ENCODE results near the gene ARHGAP24.

Gene ARHGAP24

DNA sequence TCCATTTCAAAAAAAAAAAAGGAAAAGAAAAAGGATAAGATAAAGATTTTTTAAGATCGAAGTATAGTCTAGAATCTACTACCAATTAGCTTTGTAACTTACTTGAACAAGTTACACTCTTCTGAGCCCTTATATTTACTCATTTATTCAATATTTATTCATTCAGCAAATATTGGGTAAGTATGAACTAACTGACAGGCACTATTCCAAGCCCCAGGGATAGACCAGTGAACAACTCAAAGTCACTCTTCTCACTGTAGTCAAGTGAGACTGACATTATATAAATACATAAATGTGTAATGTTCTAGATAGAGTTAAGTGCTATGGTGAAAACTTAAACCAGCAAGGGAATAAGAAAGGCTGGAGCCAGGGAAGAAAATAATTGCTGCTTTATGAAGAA lies 131.6 kb downstream of the ARHGAP24 start:
- DNase-seq (ENCODE audit: low read depth) = no peak
- H3K4me3 ChIP-seq (ENCODE audit: control insufficient read depth, low read depth, low read length) = no peak overlapping the region
- TF ChIP-seq, protein P1, sequence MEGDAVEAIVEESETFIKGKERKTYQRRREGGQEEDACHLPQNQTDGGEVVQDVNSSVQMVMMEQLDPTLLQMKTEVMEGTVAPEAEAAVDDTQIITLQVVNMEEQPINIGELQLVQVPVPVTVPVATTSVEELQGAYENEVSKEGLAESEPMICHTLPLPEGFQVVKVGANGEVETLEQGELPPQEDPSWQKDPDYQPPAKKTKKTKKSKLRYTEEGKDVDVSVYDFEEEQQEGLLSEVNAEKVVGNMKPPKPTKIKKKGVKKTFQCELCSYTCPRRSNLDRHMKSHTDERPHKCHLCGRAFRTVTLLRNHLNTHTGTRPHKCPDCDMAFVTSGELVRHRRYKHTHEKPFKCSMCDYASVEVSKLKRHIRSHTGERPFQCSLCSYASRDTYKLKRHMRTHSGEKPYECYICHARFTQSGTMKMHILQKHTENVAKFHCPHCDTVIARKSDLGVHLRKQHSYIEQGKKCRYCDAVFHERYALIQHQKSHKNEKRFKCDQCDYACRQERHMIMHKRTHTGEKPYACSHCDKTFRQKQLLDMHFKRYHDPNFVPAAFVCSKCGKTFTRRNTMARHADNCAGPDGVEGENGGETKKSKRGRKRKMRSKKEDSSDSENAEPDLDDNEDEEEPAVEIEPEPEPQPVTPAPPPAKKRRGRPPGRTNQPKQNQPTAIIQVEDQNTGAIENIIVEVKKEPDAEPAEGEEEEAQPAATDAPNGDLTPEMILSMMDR (conservative IDR thresholded peaks at IDR 0.05; ENCODE audit: control insufficient read depth, insufficient read depth, low read depth, low read length) = no peak

DNA sequence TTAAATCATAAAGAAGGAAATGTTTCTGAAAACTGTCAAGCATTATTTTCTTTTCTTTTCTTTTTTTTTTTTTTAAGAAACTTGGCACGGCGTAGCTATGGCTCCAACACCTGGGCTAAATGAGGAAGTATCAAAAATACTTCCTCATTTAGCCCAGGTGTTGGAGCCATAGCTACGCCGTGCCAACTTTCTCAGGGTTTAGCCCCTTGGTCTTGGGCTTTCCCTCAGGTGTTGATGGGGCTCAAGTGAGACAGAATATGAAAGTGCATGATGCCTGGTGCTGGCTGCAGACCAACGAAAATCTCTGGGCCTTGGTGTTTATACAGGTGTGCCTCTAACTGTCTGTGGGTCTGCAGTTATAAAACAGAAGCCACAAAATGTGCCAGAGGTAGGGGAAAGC lies 132.7 kb downstream of the ARHGAP24 start:
- H3K4me3 ChIP-seq (ENCODE audit: control insufficient read depth, low read depth, low read length) = no peak overlapping the region
- TF ChIP-seq, protein P1 (conservative IDR thresholded peaks at IDR 0.05; ENCODE audit: control insufficient read depth, insufficient read depth, low read depth, low read length) = no peak
- no peak for DNase-seq (ENCODE audit: low read depth)

- DNase-seq (ENCODE audit: low read depth) = no peak
- TF ChIP-seq, protein P1 (conservative IDR thresholded peaks at IDR 0.05; ENCODE audit: control insufficient read depth, insufficient read depth, low read depth, low read length) = no peak
- no peak overlapping the region for H3K4me3 ChIP-seq (ENCODE audit: control insufficient read depth, low read depth, low read length)
Observed at GRCh38 chr4:85610450-85610849, 135.5 kb downstream of the ARHGAP24 start.

DNA sequence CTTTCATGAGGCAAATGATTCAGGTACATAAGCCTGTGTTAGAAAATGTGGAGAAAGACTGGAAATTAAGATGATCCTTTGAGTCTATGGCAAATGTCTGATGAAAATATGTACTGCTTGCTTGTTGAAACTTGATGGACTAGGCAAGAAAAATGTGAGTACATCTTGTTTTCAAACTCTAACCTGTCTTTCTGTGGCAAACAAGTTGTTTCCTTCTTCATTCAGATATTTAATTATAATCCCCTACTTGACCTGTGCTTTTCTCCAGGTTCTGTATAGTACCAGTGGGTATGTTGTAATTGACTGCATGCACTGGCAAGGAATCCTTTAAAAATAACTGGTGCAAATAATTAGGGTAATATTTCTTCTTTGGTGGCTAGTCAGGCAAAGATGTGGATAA lies 136.7 kb downstream of the ARHGAP24 start:
- TF ChIP-seq, protein P1 (conservative IDR thresholded peaks at IDR 0.05; ENCODE audit: control insufficient read depth, insufficient read depth, low read depth, low read length) = no peak
- no peak for DNase-seq (ENCODE audit: low read depth)
- H3K4me3 ChIP-seq (ENCODE audit: control insufficient read depth, low read depth, low read length) = no peak overlapping the region

GRCh38 chr4:85613901-85614300 lies 139.0 kb downstream of the ARHGAP24 start:
- DNase-seq (ENCODE audit: low read depth) = no peak
- H3K4me3 ChIP-seq (ENCODE audit: control insufficient read depth, low read depth, low read length) = no peak overlapping the region
- TF ChIP-seq, protein P1 (conservative IDR thresholded peaks at IDR 0.05; ENCODE audit: control insufficient read depth, insufficient read depth, low read depth, low read length) = no peak

DNA sequence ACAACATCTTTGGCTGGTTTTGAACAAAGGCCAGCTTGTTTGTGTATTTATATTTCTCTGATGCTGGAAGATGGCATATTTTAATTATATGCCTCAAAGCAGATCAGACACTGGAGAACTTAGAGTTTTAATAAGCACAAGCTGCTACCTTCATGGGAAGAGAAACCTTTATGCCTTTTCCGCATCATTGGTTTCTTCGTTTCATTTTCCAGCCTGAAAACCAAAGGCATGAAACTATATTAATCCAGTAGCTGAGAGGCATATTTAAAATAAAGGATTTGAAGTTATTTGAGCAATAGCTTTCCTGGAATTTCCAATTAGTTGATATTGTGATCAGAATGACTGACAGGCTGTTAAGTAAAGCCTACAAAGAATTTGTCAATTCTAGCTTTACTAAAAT lies 141.0 kb downstream of the ARHGAP24 start:
- H3K4me3 ChIP-seq (ENCODE audit: control insufficient read depth, low read depth, low read length) = no peak overlapping the region
- no peak for DNase-seq (ENCODE audit: low read depth)
- TF ChIP-seq, protein P1 (conservative IDR thresholded peaks at IDR 0.05; ENCODE audit: control insufficient read depth, insufficient read depth, low read depth, low read length) = no peak

- H3K4me3 ChIP-seq (ENCODE audit: control insufficient read depth, low read depth, low read length) = no peak overlapping the region
- TF ChIP-seq, protein P1 (conservative IDR thresholded peaks at IDR 0.05; ENCODE audit: control insufficient read depth, insufficient read depth, low read depth, low read length) = no peak
- no peak for DNase-seq (ENCODE audit: low read depth)
Observed at GRCh38 chr4:85617202-85617601, 142.3 kb downstream of the ARHGAP24 start.
